ENCODE measurements around the gene TMEM132D.

The TMEM132D gene

DNA sequence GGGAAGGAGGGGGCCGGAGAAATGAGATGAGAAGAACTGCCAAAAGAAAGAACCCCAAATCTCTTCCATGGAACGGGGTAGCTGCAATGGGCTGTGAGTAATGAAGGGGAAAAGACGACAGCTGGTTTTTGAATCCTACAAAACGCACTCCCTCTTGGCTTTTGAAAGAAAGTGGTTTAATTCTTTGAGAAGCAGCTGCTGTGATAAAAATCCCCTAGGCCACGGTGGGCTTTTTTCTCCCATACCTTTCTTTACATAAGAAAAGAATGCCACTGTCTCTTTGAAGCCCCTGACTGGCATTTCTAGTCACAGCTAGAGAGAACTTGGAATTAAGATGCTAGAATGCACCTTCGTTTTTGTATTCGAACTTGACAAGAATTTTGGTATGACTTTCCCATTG, 564.5 kb downstream of the TMEM132D start:
- DNase-seq (ENCODE audit: low read depth): no peak

GRCh38 chr12:129337413-129337812, 566.4 kb downstream of the TMEM132D start:
- no peak for DNase-seq (ENCODE audit: low read depth)

GRCh38 chr12:129335773-129336172, 568.1 kb downstream of the TMEM132D start:
- DNase-seq (ENCODE audit: low read depth): no peak

GRCh38 chr12:129332286-129332685, 571.5 kb downstream of the TMEM132D start:
- DNase-seq (ENCODE audit: low read depth): no peak

DNA sequence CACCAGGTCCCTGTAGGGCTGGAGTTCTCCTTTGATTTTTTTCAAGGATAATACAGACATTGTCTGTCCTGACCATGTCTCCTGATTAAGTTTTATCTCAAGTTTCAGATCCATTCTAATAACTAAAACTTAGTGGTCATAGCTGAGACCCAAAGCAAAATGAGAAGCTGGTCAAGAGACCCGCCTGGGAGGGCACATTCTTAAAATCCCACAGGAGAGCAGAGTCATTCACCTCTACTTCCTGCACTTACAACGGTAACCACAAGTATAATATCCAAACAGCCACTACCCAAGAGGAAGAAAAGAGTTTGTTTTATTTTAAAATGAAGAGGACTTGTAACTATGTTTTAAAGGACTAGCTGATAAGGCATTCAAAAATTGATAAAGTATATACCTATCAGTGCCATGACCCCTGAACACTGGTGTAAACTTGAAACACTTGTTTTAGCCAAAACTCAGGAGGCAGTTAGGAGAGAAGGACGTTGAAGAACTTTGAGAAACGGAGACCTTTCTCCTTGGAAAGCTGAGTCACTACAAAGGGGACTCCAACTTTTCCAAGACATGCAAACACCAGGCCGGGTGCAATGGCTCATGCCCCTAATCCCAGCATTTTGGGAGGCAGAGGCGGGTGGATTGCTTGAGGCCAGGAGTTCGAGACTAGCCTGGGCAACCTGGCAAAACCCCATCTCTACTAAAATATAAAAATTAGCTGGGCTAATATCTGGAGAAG, 572.3 kb downstream of the TMEM132D start:
- no peak for DNase-seq (ENCODE audit: low read depth)

DNA sequence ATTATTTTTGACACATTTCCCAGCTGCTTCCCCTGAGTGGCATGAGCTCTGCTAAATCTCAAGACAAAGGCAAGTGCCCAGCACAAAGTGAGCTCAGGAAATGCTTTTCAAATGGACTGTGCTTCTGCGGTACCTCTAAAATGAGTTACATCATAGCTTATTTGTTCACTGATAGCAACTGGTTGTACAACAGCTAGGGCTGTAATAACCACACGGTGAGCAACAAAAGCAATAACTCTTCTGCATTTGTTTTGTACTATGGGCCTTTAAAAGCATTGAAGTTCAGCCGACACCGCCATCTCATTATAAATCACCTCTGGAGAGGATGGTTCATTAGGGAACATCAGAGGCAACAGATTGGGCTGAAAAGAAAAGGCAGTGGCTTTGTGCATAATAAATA, 575.6 kb downstream of the TMEM132D start:
- no peak for DNase-seq (ENCODE audit: low read depth)

- no peak for DNase-seq (ENCODE audit: low read depth)
These were observed 578.3 kb downstream of the TMEM132D start for GRCh38 chr12:129325566-129325965.

DNA sequence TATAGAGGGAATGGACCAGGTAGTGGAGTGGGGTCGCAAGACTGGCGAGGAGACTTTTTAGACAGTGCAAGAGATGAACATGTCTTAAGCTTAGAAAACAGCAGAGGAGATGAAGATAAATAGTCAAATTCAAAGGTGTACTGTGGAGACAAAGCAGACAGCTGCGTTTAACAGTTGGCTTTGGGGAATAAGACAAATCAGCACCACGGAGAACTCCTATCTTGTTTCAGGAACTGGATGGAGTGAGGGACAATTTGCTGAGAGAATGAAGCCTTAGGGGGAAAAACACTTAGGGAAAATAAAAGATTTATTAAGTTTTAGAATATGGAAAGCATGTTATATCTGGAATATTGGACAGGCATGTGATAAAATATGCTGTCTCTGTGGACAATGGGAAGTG, 591.8 kb downstream of the TMEM132D start:
- no peak for DNase-seq (ENCODE audit: low read depth)

DNA sequence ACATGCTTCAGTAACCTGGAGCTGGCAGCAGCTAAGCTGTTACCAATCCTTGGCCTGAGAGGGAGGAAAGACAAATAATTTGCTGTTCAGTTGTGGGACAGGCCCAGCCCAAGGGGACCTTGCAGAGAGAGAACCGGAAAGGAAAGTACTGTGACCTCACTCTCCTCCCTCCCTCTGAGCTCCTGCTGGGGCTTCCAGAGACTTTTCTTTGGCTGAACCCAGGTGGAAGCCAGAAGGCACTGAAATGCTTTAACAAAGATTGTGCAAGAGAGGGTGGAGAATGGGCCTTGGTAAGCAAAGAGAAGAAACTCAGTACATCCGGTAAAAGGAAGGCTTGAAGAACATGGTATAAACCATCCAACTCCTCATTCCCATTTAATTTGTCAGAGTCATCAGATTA, 593.5 kb downstream of the TMEM132D start:
- DNase-seq (ENCODE audit: low read depth): no peak

DNA sequence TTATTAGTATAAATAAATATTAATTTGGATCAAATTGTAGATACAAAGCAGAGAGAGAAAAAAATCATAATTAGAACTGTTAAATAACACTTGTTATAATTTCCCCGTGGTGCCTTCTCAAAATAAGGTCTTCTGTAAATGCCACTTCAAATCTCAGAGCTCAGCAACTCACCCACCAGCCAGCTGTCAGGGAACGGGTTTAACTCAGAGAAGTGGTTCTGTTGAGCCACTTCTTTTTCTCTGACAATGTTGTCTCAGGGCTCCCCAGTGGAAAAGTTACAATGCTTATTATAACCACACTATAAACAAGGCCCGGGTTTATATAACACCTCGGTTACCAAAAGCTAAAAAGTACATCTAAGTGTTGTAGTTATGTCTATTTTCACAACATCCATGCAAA, 598.0 kb downstream of the TMEM132D start:
- no peak for DNase-seq (ENCODE audit: low read depth)

DNA sequence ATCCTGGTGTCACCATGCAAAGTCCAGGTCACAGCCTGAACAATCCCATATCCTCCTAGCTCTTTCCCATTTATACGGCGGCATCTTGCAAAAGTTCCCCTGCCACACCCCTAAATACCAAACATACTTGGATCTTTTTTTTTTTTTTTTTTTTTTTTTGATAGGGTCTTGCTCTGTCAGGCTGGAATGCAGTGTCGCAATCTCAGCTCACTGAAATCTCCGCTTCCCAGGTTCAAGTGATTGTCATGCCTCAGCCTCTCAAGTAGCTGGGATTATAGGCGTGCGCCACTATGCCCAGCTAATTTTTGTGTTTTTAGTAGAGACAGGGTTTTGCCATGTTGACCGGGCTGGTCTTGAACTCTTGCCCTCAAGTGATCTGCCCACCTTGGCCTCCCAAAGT, 599.3 kb downstream of the TMEM132D start:
- no peak for DNase-seq (ENCODE audit: low read depth)

- DNase-seq (ENCODE audit: low read depth): no peak
These were observed 603.8 kb downstream of the TMEM132D start for GRCh38 chr12:129300011-129300410.

- no peak for DNase-seq (ENCODE audit: low read depth)
These were observed 604.9 kb downstream of the TMEM132D start for GRCh38 chr12:129298921-129299320.

- no peak for DNase-seq (ENCODE audit: low read depth)
These were observed 607.2 kb downstream of the TMEM132D start for GRCh38 chr12:129296671-129297070.

DNA sequence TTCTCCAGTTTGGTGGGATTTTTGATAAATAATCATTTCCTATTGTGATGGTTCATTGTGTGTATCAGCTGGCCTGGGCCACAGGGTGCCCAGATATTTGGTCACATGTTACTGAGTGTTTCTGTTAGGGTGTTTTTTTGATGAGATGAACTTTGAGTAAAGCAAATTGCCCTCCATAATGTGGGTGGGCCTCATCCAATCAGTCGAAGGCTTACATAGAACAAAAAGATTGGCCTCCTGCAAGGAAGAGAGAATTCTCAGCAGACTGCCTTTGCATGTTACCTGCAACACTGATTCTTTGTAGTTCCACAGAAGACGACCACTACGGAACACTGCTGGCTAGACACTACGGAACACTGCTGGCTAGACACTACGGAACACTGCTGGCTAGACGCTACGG, 609.0 kb downstream of the TMEM132D start:
- no peak for DNase-seq (ENCODE audit: low read depth)

GRCh38 chr12:129279771-129280170, 624.1 kb downstream of the TMEM132D start:
- DNase-seq (ENCODE audit: low read depth): no peak

- no peak for DNase-seq (ENCODE audit: low read depth)
These were observed 627.3 kb downstream of the TMEM132D start for GRCh38 chr12:129276361-129277060.

GRCh38 chr12:129269756-129270495, 633.9 kb downstream of the TMEM132D start:
- DNase-seq (ENCODE audit: low read depth): no peak

GRCh38 chr12:129258781-129259318, 645.0 kb downstream of the TMEM132D start:
- DNase-seq (ENCODE audit: low read depth): no peak

GRCh38 chr12:129257524-129257923, 646.3 kb downstream of the TMEM132D start:
- no peak for DNase-seq (ENCODE audit: low read depth)

DNA sequence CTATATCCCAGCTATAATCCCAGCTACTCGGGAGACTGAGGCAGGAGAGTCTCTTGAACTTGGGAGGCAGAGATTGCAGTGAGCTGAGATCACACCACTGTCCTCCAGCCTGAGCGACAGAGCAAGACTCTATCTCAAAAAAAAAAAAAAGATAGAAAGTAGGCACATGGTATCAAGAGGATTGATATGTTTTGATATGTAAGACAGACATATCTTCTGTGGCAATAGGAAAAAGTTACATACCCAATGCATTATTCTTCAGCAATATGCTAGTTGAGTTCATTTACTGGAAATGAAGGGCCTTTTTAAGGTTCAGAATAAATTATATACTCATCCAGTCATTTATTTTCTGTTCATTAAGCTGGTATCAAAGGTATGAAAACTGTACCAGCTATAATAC, 657.2 kb downstream of the TMEM132D start:
- no peak for DNase-seq (ENCODE audit: low read depth)

DNA sequence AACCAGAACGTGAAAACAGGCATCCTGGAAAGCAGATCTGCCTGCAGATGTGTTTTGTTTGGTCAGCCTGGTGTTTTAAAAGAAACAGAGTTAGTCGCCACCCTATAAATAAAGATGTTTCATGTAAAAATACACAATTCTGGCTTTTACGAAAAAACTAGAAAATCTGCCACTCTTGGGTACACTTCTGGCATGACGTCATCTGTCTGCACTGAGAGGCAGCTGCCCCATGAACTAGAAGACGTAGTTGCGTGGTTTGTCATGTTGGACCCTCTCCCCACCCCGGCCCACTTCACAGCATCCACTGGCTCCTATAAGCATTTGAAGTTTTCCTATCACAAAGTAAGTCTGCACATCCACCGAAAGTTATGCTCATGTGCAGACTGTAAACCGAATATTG, 658.1 kb downstream of the TMEM132D start:
- DNase-seq (ENCODE audit: low read depth): no peak

- no peak for DNase-seq (ENCODE audit: low read depth)
These were observed 662.0 kb downstream of the TMEM132D start for GRCh38 chr12:129241852-129242251.
